ENCODE measurements around the gene SALL4. TPM values are rescaled to one million over a fixed set of nuclear protein-coding genes. Genes with fewer than 3 reads are reported as not detected.

The SALL4 gene
- total RNA-seq (2022; extraction: Qiagen RNA extraction) = 1.1 to 2.2 TPM (median 1.2 TPM) in 5 replicates

DNA sequence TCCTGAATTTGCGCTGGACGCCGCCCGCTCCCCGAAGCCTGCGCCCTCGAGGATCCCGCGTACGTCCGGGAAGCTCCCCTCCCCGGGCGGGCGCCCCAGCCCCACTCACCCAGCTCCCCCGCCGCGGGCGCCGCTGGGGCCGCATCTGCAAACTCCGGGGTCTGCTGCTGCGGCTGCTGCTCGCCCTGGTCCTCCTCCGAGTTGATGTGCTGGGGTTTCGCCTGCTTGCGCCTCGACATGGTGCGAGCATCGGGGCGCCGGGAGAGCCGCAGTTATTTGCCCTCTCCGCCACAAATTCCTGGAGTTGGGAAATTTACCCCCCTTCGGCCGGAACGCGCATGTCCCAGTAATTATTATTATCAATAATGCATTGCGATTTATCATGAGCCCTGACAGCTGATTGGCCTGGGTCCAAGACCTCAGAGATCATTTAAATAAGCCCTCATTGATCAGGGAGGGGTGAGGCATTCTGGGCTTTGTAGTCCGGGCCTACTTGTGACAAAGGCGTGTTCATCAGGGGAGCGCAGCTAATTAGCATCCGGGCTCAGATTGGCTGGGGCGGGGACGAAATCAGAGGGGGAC lies at the start of gene SALL4:
Gene SALL4 (minus strand): TSS at position 352 of the 582 bp plus-strand sequence. CDS start 113 bp downstream, at position 239.

GRCh38 chr20:51767867-51768758 lies 34.2 kb downstream of the SALL4 start, which contains the start of gene ATP9A:
Gene ATP9A, minus strand, starts transcription at chr20:51768390. Its CDS starts 21 bp downstream, at chr20:51768369.

Other genes starting within 250 kb of the SALL4 start
- 12.6 to 18.1 TPM (median 16.1 TPM) in 5 replicates for gene ATP9A, start 34.1 kb downstream of the SALL4 start, total RNA-seq (2022; extraction: Qiagen RNA extraction)